ENCODE results near the gene EPHA1. TPM values are rescaled to one million over a fixed set of nuclear protein-coding genes. Genes with fewer than 3 reads are reported as not detected.

The EPHA1 gene
- total and polyA plus RNA-seq, 8 donors, result 4.7 to 31.9 (median 10.0) TPM

GRCh38 chr7:143411976-143412708 is 3.5 kb upstream of the EPHA1 start:
- 68 to 78% (median 77%) methylated on average over 5 of the region's 5 CpGs for WGBS, 5 donors
- TF ChIP-seq POLR2A (IDR thresholded peaks at IDR 0.05), result no peak
- no peak for TF ChIP-seq CTCF (IDR thresholded peaks at IDR 0.05)
- no peak for TF ChIP-seq POLR2AphosphoS5 (IDR thresholded peaks at IDR 0.05)
- TF ChIP-seq EP300 (IDR thresholded peaks at IDR 0.05), result no peak
- no peak overlapping the region for H3K27ac ChIP-seq
- H3K36me3 ChIP-seq, result no peaks in the 10 kb centered on the region
- H3K4me3 ChIP-seq, result no peak overlapping the region
- H3K9me3 ChIP-seq, result no peaks in the 10 kb centered on the region
- H3K4me1 ChIP-seq, result peaks cover 16 to 49% (median 34%) of the 10 kb centered on the region in 4 donors
- DNase-seq, result no peak
- H3K27me3 ChIP-seq, result no peaks in the 10 kb centered on the region
- intact Hi-C loops (cut with DNase I; ENCODE audit: low total_unique reads), result loop anchor here (5.0 kb wide), 1 partner anchor 35 kb away; no protein-coding TSS in a partner anchor

GRCh38 chr7:143410521-143411004 is 1.9 kb upstream of the EPHA1 start:
- peaks cover 16 to 47% (median 39%) of the 10 kb centered on the region in 4 donors for H3K4me1 ChIP-seq
- WGBS, 5 donors, result 49 to 54% (median 49%) methylated on average over 6 of the region's 6 CpGs
- H3K27me3 ChIP-seq, result no peaks in the 10 kb centered on the region
- peak in 1 of 2 donors; percentile 86 for DNase-seq
- no peak overlapping the region for H3K27ac ChIP-seq
- H3K36me3 ChIP-seq, result no peaks in the 10 kb centered on the region
- H3K4me3 ChIP-seq, result no peak overlapping the region
- no peaks in the 10 kb centered on the region for H3K9me3 ChIP-seq
- no peak for TF ChIP-seq EP300 (IDR thresholded peaks at IDR 0.05)
- peak in 1 of 3 donors; percentile 43 for TF ChIP-seq POLR2AphosphoS5 (IDR thresholded peaks at IDR 0.05)
- intact Hi-C loops (cut with DNase I; ENCODE audit: low total_unique reads), result loop anchor here (5.0 kb wide), 1 partner anchor 33 kb away; no protein-coding TSS in a partner anchor

GRCh38 chr7:143408252-143408685 is 387 bp downstream of the EPHA1 start:
- Histone ChIP-seq H3K4me1 (peaks cover 16 to 55% (median 39%) of the 10 kb centered on the region in 4 donors), H3K9me3 (no peaks in the 10 kb centered on the region), H3K4me3 (peak overlapping the region; percentile 48 to 63 (median 56)), H3K27me3 (no peaks in the 10 kb centered on the region), H3K27ac (peak overlapping the region; percentile 50 to 84 (median 78)), H3K36me3 (no peaks in the 10 kb centered on the region)
- 14 to 50% (median 26%) methylated on average over 6 to 20 of the region's 20 CpGs for WGBS, 5 donors
- no peak for DNase-seq
- TF ChIP-seq EP300 (IDR thresholded peaks at IDR 0.05), result no peak
- no peak for TF ChIP-seq POLR2AphosphoS5 (IDR thresholded peaks at IDR 0.05)
- no peak for TF ChIP-seq POLR2A (IDR thresholded peaks at IDR 0.05)
- TF ChIP-seq CTCF (IDR thresholded peaks at IDR 0.05), result no peak
- intact Hi-C loops (cut with DNase I; ENCODE audit: low total_unique reads), result no loop called here

GRCh38 chr7:143407287-143408251 is 1.1 kb downstream of the EPHA1 start:
- H3K36me3 ChIP-seq, result no peaks in the 10 kb centered on the region
- TF ChIP-seq EP300 (IDR thresholded peaks at IDR 0.05), result no peak
- peak overlapping the region; percentile 48 to 63 (median 56) for H3K4me3 ChIP-seq
- H3K27me3 ChIP-seq, result no peaks in the 10 kb centered on the region
- WGBS, 5 donors, result 36 to 46% (median 44%) methylated on average over 9 to 13 of the region's 13 CpGs
- no peaks in the 10 kb centered on the region for H3K9me3 ChIP-seq
- H3K27ac ChIP-seq, result peak overlapping the region in 4 of 5 donors; percentile 26 to 84 (median 64)
- no peak for DNase-seq
- peaks cover 16 to 55% (median 39%) of the 10 kb centered on the region in 4 donors for H3K4me1 ChIP-seq
- intact Hi-C loops (cut with DNase I; ENCODE audit: low total_unique reads), result no loop called here

GRCh38 chr7:143406002-143406357 is 2.7 kb downstream of the EPHA1 start:
- TF ChIP-seq EP300 (IDR thresholded peaks at IDR 0.05) (no peak), POLR2AphosphoS5 (IDR thresholded peaks at IDR 0.05) (no peak), CTCF (IDR thresholded peaks at IDR 0.05) (no peak), POLR2A (IDR thresholded peaks at IDR 0.05) (no peak)
- Histone ChIP-seq H3K4me3 (no peak overlapping the region), H3K27me3 (no peaks in the 10 kb centered on the region), H3K36me3 (peaks cover 0 to 5% (median 3%) of the 10 kb centered on the region in 4 donors), H3K9me3 (no peaks in the 10 kb centered on the region), H3K27ac (no peak overlapping the region), H3K4me1 (peaks cover 16 to 55% (median 37%) of the 10 kb centered on the region in 4 donors)
- WGBS, 5 donors, result 69 to 78% (median 76%) methylated on average over 3 of the region's 3 CpGs
- no peak for DNase-seq
- intact Hi-C loops (cut with DNase I; ENCODE audit: low total_unique reads), result no loop called here
